ENCODE measurements around the gene USP48.

The USP48 gene

DNA sequence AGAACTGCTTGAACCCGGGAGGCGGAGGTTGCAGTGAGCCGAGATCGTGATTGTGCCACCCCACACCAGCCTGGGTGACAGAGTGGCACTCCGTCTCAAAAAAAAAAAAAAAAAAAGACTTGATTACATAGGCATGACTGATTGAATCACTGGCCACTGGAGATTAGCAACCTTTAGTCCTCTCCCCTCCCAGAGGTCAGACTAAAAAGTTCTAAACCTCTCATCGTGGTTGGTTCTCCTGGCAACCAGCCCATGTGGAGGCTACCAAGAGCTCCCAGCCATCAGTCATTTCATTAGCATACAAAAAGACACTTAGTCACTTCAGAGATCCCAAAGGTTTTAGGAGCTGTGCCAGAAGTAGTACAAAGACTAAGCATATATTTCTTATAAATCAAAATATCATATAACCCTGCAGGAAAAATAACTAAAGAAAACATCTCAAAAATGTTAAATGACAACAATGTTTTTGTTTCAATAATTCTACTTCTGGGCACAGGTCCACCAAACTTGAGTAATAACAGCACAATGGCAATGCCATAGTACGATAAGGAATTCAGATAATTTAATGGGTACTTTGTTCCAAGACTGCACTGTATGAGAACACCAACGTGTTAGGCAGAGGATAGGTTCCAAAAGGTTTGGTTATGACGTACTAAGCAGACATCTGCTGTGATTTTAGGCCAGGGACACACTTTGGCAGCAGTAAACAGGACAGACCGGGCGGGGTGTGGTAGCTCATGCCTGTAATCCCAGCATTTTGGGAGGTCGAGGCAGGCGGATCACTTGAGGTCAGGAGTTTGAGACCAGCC, 18.1 kb downstream of the USP48 start:
- TF ChIP-seq GATA3 (IDR thresholded peaks at IDR 0.05; ENCODE audit: low read depth, low read length) (no peak), GATA2 (IDR thresholded peaks at IDR 0.05; ENCODE audit: low read depth, low read length) (no peak)

- TF ChIP-seq GATA2 (IDR thresholded peaks at IDR 0.05; ENCODE audit: low read depth, low read length) (no peak), GATA3 (IDR thresholded peaks at IDR 0.05; ENCODE audit: low read depth, low read length) (no peak)
Measured at GRCh38 chr1:21763694-21764419, 19.1 kb downstream of the USP48 start.

- TF ChIP-seq GATA2 (IDR thresholded peaks at IDR 0.05; ENCODE audit: low read depth, low read length), result no peak
- TF ChIP-seq GATA3 (IDR thresholded peaks at IDR 0.05; ENCODE audit: low read depth, low read length), result no peak
Measured at GRCh38 chr1:21763236-21763635, 19.7 kb downstream of the USP48 start.

GRCh38 chr1:21762022-21762404, 20.9 kb downstream of the USP48 start:
- TF ChIP-seq GATA2 (IDR thresholded peaks at IDR 0.05; ENCODE audit: low read depth, low read length), result no peak

- TF ChIP-seq GATA2 (IDR thresholded peaks at IDR 0.05; ENCODE audit: low read depth, low read length) (no peak), GATA3 (IDR thresholded peaks at IDR 0.05; ENCODE audit: low read depth, low read length) (no peak)
Measured at GRCh38 chr1:21761052-21761451, 21.9 kb downstream of the USP48 start.

DNA sequence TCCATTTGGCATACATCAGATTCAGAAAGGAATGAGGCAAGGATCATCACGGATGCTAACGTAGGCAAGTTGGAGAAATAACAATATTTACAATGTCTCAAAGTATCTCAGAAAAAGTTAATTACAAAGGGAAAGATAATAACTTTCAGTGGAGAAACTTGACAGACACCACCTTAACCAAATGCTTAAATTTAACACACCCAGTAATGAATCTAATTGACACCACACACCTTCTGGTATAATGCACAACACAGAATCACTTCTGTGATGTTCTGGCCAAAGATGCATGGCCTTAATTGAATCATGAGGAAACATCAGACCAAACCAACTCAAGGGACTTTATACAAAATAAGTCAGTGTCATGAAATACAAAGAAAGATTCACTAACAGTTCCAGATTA, 23.1 kb downstream of the USP48 start:
- TF ChIP-seq GATA3 (IDR thresholded peaks at IDR 0.05; ENCODE audit: low read depth, low read length) (no peak), GATA2 (IDR thresholded peaks at IDR 0.05; ENCODE audit: low read depth, low read length) (no peak)

DNA sequence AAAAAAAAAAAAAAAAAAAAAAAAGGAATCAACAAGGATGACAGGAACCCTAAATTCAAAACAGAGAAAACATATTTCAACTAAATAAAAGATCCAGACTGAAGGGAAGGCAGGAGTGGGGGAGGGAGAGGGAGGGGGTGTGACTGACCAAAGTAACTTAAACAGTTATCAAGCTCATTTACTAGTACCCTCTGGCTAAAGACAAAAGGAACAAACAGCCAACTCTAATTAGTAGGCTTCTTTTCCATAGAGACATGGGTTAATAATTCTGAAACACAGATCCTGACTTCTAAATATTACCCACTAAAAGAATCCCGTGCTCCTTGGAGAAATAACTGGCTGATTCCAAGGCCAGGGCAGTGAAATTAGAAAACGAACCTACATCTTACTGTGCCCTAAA, 23.8 kb downstream of the USP48 start:
- no peak for TF ChIP-seq GATA2 (IDR thresholded peaks at IDR 0.05; ENCODE audit: low read depth, low read length)
- no peak for TF ChIP-seq GATA3 (IDR thresholded peaks at IDR 0.05; ENCODE audit: low read depth, low read length)

- TF ChIP-seq GATA3 (IDR thresholded peaks at IDR 0.05; ENCODE audit: low read depth, low read length), result no peak
- TF ChIP-seq GATA2 (IDR thresholded peaks at IDR 0.05; ENCODE audit: low read depth, low read length), result no peak
Measured at GRCh38 chr1:21758614-21759013, 24.3 kb downstream of the USP48 start.

GRCh38 chr1:21756393-21757089, 26.4 kb downstream of the USP48 start:
- no peak for TF ChIP-seq GATA3 (IDR thresholded peaks at IDR 0.05; ENCODE audit: low read depth, low read length)
- no peak for TF ChIP-seq GATA2 (IDR thresholded peaks at IDR 0.05; ENCODE audit: low read depth, low read length)

- TF ChIP-seq GATA2 (IDR thresholded peaks at IDR 0.05; ENCODE audit: low read depth, low read length), result no peak
Measured at GRCh38 chr1:21755067-21755466, 27.9 kb downstream of the USP48 start.

DNA sequence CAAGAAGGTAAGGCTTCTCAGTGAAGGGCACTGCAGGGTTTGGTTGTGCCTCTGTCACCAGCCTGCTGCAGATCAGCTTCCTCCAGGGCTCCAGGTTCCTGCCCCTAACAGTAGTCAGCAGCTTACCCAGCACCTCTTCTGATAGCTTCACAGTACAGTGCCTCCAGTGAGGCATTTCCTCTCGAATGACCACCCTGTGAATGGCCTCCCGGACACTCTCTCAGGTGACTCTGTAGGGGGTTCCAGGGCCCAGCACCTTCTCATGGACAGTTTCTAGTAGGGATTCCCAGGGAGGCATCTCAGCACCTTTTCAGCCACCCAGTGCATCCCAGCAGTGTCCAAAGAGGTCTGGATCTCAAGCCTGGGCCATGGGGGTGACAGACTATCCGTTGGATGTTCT, 28.4 kb downstream of the USP48 start:
- no peak for TF ChIP-seq GATA2 (IDR thresholded peaks at IDR 0.05; ENCODE audit: low read depth, low read length)
- TF ChIP-seq GATA3 (IDR thresholded peaks at IDR 0.05; ENCODE audit: low read depth, low read length), result no peak

- no peak for TF ChIP-seq GATA2 (IDR thresholded peaks at IDR 0.05; ENCODE audit: low read depth, low read length)
- no peak for TF ChIP-seq GATA3 (IDR thresholded peaks at IDR 0.05; ENCODE audit: low read depth, low read length)
Measured at GRCh38 chr1:21752186-21752585, 30.8 kb downstream of the USP48 start.

- TF ChIP-seq GATA3 (IDR thresholded peaks at IDR 0.05; ENCODE audit: low read depth, low read length) (no peak), GATA2 (IDR thresholded peaks at IDR 0.05; ENCODE audit: low read depth, low read length) (no peak)
Measured at GRCh38 chr1:21751281-21751680, 31.7 kb downstream of the USP48 start.

- TF ChIP-seq GATA3 (IDR thresholded peaks at IDR 0.05; ENCODE audit: low read depth, low read length), result no peak
- no peak for TF ChIP-seq GATA2 (IDR thresholded peaks at IDR 0.05; ENCODE audit: low read depth, low read length)
Measured at GRCh38 chr1:21750841-21751240, 32.1 kb downstream of the USP48 start.

Measured in SH-SY5Y (cell line).